HG02571 (cell line): ENCODE results near the gene PELI2.

Source experiments
- ATAC-seq: cut with Tn5 transposase; IDR thresholded peaks from one replicate; pipeline ENCODE4 v1.9.1; 2021; ENCODE audit warnings: mild to moderate bottlenecking, moderate library complexity; ENCODE audit not compliant: unreplicated experiment

The PELI2 gene, protein sequence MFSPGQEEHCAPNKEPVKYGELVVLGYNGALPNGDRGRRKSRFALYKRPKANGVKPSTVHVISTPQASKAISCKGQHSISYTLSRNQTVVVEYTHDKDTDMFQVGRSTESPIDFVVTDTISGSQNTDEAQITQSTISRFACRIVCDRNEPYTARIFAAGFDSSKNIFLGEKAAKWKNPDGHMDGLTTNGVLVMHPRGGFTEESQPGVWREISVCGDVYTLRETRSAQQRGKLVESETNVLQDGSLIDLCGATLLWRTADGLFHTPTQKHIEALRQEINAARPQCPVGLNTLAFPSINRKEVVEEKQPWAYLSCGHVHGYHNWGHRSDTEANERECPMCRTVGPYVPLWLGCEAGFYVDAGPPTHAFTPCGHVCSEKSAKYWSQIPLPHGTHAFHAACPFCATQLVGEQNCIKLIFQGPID

DNA sequence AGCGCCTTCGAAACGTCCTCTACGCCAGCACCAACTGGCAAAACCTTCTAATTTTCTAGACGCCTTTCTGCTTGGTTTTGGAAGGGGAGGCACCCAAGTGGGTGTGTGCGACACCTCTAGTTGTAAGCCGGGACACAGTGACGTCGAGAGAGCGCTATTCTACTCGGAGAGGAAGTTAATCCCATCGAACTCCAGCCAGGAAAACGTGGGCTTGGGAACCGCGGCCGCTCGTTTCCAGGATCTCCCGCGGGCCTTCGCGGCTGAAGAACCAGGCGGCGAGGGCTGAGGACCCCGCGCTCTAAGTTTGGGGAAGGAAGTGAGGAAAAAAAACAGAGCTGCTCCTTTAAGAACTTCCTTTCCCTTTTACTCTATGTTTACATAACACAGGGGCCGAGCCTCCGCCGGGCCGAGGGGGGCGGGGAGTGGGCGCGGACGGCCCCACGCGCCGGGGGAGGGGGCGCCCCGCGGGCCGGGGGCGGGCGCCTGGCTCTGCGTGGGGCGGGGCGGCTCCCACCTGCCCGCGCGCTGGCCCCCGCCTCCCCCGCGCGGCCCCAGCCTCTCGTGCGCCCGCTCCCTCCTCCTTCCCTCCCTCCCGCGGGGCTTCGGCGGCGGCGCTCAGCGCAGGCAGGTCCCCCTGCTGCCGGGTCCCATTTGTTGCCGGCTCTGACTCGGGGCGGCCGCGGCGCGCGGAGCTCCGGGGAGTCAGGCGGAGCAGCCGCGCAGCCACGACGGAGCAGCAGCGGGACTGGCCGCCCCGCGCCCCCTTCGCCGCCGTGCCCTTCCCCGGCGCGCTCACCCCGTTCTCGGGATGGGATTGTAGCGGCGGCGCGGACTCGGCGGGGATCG lies at the start of gene PELI2:
Gene PELI2, plus strand, starts transcription at position 647 of the 846 bp plus-strand sequence. CDS start 250 bp downstream, outside the sequence.
- ATAC-seq: peak; percentile 60

DNA sequence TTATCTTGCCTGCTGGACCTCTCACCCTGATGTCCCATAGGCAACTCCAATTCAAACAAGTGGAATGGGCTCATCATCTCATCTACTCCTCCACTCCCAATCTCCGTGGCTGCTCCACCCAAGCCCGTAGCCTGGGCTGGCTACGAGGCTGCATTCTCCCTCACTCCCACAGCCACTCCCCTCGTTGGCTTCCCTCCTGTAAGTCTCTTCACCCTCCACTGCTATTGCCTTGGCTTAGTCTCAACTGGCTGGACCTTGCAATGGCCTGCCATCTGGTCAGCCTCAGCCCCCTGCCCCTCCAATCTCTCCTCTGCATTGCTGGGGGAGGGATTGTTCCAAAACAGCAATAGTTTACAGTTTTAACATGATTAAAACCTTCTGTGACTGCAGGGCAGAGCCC lies 44.4 kb upstream of the PELI2 start:
- ATAC-seq: no peak

DNA sequence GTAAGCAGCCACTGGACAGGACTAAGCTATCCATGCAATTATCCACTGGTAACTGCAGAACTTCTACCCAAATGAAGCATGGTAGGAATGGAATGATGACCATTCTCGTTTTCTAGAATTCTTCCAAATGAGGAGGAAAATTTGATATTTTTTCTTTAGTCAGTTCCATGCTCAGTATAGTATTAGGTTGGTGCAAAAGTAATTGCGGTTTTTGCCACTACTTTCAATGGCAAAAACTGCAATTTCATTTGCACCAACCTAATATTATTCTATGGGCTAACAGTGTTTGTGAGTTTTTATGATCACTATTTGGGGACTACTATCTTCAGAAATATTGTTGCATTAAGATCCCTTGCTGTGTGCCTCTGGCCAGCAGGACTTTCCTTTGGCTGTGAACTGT lies 42.9 kb upstream of the PELI2 start:
- ATAC-seq: no peak

DNA sequence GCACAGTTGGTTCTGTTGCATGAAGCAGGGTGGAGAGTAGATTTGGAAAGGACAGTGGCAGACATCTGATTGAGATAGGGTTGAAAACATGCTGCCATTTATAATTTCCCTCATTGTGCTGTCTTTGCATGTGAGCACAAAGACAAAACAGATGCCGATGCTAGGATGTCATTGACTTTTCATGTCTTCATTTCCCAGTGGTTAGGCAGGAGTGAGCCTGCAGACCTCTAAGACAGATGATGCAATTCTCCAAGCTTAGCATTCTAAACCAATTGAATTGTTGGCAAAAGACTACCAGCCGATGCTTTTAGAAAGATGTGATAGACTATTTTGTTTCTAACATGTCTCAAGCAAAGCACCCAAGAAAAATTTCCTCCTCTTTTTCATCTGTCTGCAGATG lies 37.1 kb upstream of the PELI2 start:
- no peak for ATAC-seq

DNA sequence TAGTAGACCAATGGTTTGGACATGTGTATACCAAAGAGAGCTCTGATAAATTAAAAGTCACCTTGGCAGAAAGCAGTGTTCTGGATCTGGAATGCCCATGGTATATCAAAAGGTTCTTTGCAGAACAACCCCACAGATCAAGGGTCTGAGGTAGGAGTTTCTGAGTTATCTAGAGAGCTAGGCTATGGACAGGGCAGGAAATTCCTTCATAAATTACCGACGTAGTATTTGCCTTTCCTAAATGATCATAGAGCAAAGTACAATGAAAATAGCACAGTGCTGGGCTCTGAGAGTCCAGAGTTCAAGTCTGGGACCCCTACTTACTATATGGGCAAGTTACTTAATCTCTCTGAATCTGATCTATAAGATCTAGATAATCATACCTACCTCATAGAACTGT lies 35.3 kb upstream of the PELI2 start:
- no peak for ATAC-seq

DNA sequence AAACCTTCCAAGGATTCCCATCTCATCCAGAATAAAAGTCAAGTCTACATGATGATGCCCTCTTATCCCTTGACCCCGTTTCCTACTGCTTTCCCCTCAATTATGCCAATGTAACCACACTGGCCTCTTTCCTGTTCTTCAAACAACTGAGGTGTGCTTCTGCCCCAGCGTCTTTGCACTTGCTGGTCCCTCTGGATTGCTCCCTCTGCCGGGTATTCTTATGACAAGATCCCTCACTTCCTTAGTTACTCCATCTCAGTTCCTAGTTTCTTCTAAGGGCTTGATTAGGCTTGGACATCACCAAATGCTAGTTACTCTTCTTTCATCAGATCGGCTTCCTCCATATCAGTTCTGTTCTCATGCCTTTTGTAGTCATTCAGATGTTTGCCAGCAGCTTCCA lies 32.7 kb upstream of the PELI2 start:
- no peak for ATAC-seq

DNA sequence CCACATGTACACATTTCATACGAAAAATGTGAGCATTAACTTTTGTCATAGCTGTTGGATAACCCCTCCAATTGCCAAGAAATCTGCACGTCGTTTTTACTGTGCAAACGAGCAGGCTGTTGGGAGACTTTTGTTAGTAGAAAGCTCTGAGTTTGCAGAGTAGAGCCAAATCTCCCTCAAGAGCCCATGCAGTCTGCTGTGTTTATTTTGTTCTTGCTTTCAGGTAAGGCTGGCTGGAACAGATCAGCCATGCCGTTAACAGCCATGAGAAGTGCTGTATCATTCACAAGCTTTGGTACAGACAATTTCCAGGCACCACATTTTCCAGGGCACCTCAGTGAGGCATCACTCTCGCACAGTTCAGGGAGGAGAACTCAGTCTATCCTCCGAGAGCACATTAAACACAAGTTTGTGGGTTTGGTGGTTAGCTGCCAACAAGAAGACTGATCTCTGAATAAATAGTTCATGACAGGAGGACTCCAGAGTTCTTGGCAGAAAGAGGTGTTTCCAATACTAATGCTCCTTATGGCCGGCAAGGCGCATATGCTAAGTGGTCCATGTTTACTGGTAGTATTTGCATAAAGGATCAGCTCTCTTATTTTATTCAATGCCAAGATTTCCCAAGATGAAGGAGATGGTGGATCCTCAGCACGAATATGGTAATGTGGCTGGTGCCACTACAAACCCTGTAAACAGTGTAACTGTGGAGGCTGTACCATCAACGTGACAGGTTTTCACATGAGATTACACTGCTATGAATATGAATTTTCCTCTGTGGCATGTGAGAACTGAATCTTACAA lies 30.3 kb upstream of the PELI2 start:
- no peak for ATAC-seq

DNA sequence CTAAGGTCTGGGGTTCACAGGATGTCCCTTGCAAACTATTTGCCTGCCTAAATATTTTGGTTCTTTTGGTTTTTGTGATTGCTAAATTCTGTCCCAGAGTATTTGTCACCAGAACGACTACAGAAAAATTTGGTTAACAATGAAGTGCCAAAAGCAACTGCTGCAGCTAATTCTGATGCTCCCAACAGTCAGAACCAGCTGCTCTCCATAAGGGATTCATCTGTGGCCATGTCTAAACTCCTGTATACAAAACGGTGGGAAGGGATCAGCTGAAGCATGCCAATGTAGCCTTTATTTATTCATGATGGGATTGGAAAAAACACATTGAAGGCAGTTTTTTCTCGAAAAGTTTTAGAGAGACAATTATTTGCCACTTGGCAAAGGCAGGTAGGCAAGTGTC lies 29.3 kb upstream of the PELI2 start:
- ATAC-seq: no peak

DNA sequence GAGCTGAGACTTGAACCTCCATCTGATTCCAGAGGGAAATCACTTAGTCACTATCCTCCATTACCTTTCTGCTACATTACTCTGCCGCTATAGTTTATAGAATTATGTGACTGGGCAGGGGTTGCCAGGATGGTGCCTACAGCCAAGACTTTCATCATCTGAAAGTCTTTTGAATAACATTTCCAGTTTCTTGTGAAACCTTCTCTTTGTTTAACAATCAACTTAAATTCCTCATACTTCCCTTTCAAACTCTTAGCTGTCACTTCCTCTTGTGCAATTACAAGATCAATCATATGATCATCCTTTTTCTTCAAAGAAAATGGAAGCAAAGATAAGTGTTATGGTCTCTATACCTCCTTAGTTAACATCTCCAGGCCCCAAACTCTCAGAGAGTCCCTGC lies 25.4 kb upstream of the PELI2 start:
- ATAC-seq: no peak

DNA sequence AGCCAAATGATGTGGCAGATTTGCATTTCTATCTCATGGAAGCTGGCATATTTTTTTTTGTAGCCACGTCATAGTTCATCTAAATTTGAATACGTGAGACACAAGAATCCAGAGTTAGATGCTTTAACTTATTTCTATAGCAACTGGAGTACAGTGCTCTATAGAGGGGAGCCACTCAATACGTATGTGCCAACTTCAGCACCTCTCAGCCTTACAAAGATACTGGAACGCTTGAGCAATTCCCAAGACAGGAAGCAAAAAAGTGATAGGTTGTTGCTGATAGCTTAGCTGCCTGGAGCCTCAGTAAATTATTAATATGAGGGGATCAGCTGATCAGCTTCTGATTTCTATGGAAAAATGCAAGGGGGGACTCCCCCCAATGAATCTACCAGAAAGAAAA lies 24.1 kb upstream of the PELI2 start:
- ATAC-seq: no peak

DNA sequence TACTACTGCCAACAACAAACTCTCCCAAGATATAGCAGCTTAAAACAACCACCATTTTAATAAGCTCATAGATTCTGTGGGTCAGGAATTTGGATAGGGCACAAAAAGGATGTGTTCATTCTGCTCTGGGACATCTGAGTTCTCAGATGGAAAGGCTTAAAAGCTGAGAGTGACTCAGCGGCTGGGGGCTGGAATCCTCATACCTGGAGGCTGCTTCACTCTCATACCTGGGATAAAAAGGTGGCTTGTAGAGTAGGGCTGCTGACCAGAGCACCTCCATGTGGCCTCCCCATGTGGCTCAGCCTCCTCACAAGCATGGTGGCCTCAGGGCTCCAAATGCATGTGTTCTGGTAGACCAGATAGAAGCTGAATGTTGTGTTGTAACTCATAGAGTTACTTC lies 20.2 kb upstream of the PELI2 start:
- ATAC-seq: no peak

DNA sequence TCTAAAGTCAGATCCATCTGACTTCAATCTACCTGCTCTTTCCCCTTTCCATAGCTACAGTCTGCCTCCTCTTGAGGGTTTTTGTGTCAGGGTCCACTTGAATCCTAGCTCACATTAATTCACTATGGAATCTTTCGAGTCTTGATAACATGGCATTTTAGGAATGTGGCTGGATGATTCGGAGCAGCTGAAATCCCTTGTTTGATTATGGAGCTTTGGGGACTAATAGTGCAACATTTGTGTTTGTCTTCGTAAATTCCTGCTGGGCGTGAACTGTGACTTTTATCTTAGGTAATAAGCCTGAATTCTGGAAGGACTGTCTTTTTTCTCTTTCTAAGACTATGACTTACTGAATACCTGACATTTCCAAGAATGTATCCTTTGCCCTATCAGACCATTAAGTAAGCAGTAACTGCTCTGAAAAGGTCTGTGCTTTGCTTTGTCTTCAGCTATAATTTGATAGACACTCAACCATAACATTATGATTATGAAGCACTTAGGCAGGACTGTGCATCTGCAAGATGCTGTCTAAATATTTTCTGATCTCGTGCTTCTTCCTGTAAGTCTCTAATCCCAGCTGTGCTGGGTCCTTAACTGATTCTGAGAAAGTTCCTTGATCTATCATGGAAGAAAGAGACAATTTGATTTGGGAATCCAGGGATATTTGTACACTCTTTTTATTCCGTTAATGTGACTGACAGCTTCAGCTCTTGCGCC lies 19.0 kb upstream of the PELI2 start:
- no peak for ATAC-seq

DNA sequence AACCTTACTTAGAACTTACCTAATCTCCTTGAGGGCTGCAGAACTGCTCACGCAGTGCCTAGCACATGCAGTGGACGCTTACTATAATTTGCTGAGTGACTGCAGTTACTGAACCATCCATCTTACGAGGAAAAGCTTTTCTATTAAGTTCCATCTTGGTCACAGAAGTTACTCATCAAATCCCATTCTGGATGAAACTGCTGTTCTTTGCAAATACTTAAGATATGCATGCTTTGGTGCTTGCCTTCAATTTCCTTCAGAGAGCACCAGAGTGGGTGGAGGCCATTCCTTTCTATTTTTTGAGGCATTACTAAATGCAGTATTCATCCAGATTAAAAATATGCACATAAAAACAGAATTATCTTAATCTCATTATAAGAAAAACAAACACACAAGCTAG lies 17.7 kb upstream of the PELI2 start:
- ATAC-seq: no peak

DNA sequence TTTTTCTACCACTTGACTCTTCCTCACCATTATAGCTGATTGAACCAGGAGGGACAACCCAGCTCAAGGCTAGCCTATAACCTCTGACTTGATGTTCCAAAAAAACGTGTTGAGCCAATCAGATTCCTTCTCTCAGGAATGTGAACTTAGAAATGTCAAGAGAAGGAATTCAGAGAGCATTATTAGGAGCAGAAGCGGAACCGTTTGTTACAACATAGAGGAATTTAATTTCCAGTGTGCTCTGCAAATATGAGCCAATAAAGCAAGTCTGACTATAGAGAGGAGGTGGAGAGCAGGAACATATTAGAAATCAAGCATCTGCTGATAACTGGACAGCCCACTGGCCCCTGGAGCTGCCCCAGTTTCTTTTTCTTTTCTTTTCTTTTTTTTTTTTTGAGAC lies 15.3 kb upstream of the PELI2 start:
- ATAC-seq: no peak

DNA sequence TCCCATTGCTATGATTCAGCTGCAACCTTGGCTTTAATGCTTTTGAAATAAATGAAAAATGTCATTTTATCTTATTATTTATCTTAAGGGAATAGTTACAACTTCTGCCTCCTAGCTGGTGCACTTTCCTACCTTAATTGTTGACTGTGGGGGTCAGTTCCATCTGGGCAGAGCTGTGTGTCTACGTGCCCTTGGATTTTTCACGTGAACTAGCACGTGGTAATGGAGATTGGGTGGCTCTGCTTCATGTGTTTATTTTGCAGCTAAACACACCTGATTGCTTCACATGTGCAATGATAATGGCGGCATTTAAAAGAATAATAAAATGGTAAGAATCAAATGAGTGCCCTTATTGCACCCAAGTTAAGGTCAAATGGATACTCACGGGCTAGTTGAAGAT lies 10.6 kb upstream of the PELI2 start:
- ATAC-seq: no peak

DNA sequence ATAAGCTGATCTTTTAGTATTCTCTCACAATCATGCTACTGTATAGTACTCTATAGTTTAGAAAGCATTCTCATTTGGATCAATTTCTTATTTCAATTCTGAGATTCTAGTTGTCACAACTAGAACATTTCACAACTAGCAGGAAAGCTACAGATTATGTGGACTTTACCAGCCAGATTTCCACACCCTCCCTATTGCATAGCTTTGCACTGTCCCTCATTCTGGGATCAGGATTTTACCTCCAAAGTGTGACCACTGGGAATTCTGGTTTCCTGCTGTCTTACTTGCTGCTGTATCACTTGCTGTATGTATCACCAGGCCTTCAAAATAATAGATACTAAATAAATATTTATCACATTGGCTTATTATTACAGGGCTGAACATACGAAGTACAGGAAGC lies 10.2 kb upstream of the PELI2 start:
- ATAC-seq: no peak

DNA sequence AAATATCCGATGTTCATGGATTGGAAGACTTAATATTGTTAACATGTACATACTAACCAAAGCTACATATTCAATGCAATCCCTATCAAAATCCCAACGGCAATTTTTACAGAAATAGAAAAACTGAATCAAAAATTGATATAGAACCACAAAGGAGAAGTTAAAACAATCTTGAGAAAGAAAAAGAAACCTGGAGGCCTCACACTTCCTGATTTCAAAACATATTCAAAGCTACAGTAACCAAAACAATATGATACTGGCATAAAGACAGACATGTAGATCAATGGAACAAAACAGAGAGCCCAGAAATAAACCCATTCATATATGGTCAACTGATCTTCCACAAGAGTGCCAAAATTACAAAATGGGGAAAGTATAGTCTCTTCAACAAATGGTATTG lies 5.4 kb upstream of the PELI2 start:
- ATAC-seq: no peak

DNA sequence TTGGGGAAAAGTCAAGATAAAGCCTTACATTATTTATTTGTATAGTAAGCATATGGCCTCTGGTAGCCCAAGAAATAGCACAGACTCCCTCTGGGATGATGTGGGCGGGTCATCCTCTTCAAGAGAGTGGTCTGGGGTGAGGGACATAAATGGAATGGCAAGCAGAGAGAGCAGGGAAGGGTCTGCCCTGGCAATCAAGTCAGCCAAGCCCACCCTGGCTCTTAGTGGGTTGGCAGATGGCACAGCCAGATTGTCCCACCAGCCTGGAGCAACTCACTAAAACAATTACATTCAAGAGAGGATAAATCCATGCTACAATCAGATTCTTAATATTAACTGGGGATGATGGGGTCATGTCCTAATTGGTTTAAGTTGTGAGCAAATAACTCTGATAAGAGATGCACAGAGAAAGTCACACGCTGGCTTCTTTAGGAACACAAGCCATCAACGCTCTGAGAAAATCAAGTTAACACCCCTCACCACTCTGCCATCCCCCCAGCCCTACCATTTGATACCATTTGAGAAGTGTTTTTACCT lies 2.8 kb upstream of the PELI2 start:
- no peak for ATAC-seq

DNA sequence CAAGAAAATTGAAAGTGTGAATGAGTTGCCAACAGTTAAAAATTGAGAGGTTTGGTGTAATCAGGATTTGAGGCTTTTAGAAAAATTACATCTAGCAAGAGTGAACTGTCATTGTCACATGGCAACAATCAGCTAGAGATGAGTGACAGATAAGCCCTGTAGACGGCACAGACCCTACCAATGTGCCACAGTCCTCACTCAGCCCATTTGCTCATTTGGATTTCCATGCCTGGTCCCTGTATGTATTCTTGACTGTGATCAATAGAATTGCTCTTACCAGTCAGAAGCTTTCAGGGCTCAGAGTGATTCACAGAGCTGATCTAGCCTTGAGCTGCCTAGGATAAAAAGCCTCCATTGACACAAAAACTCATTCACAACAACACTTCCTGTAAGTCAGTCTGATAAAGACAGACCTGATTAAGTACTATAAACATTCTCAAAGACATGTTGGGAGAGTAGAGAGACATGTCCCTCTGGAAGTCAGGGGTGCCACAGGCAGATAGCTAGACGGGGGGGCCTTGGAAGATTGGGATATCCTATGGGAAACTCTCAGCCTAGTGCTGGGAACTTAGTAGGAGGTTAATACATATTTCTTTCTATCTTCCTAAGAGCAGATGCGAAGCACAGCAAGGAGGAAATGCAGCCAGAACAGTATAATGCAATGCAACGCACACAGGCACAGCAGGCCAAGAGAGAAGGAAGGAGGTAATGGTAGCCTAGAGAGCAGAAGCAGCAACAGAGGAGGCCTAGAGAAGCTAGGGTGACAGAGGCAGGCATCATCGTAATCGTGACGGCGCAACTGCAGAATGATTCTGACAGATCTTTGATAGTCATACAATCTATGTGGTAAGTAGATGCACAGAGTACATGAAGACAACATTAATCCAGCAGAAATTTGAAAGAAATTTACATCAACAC lies 2.0 kb upstream of the PELI2 start:
- no peak for ATAC-seq
